Right renal cortex interstitium (tissue), 3 donors: Measurements from ENCODE around the gene ARTN. TPM values are rescaled to one million over a fixed set of nuclear protein-coding genes. Genes with fewer than 3 reads are reported as not detected.

ENCODE experiments used
- DNase-seq, 3 donors: peaks; one replicate each; pipeline ENCODE4 v3.0.0-alpha.2; 2013; ENCODE audit warnings: low read depth in 3 of 3, low spot score in 2 of 3
- polyA plus RNA-seq, 3 donors: library from polyadenylated mRNA; unstranded; fragments of 120-200 nt; gene quantifications; one replicate each; pipeline ENCODE4 v1.2.1, GENCODE V29; 2013; ENCODE audit not compliant: insufficient read length in 3 of 3

Gene ARTN
- polyA plus RNA-seq, result 1 to 10 TPM; 1.7 to 1.9 (median 1.7) TPM

- no peak for DNase-seq
These were observed at the start of gene ARTN for GRCh38 chr1:43933386-43934100. Gene ARTN (plus strand): TSS chr1:43933801. CDS start chr1:43935657, 1,856 bp downstream.

GRCh38 chr1:43885279-43885801 is 48.3 kb upstream of the ARTN start:
- DNase-seq, result no peak

GRCh38 chr1:43887748-43888147 is 45.9 kb upstream of the ARTN start:
- no peak for DNase-seq

GRCh38 chr1:43890815-43891214 is 42.8 kb upstream of the ARTN start:
- DNase-seq, result no peak

- DNase-seq, result no peak
These were observed 40.6 kb upstream of the ARTN start for GRCh38 chr1:43893006-43893405.

- no peak for DNase-seq
These were observed 34.6 kb upstream of the ARTN start for GRCh38 chr1:43898981-43899380.

- no peak for DNase-seq
These were observed 33.2 kb upstream of the ARTN start for GRCh38 chr1:43900386-43900785.

GRCh38 chr1:43901196-43901961 is 32.2 kb upstream of the ARTN start:
- no peak for DNase-seq

- DNase-seq, result no peak
These were observed 31.4 kb upstream of the ARTN start for GRCh38 chr1:43902058-43902831.

GRCh38 chr1:43904660-43905551 is 28.7 kb upstream of the ARTN start:
- no peak for DNase-seq

- no peak for DNase-seq
These were observed 25.4 kb upstream of the ARTN start for GRCh38 chr1:43908226-43908625.

GRCh38 chr1:43908858-43909257 is 24.7 kb upstream of the ARTN start:
- DNase-seq, result no peak

GRCh38 chr1:43910343-43910742 is 23.3 kb upstream of the ARTN start:
- no peak for DNase-seq

- DNase-seq, result no peak
These were observed 21.0 kb upstream of the ARTN start for GRCh38 chr1:43912607-43913006.

- no peak for DNase-seq
These were observed 20.5 kb upstream of the ARTN start for GRCh38 chr1:43913051-43913501.

- DNase-seq, result no peak
These were observed 19.8 kb upstream of the ARTN start for GRCh38 chr1:43913666-43914360.

- DNase-seq, result no peak
These were observed 18.8 kb upstream of the ARTN start for GRCh38 chr1:43914576-43915525.

- no peak for DNase-seq
These were observed 13.7 kb upstream of the ARTN start for GRCh38 chr1:43919906-43920305.
